Uterus (tissue), 2 donors: ENCODE measurements around the gene PSAPL1.

Experiments used
- POLR2A ChIP-seq, 2 donors: fragments of 450-650 bp; IDR thresholded peaks; one replicate each; pipeline ENCODE4 v1.6.1; 2016; ENCODE audit warnings: antibody characterized with exemption in 2 of 2, mild to moderate bottlenecking in 1 of 2, moderate library complexity in 1 of 2
- TF ChIP-seq, protein P1 (sequence below), 4 experiments: fragments of 200-600 bp in 2 of 4; fragments of 450-650 bp in 2 of 4; sonication (generic) in 2 of 4; IDR thresholded peaks; one replicate each; pipeline ENCODE4 v1.5.1; 2016 to 2019; ENCODE audit warnings: antibody characterized with exemption in 4 of 4, mild to moderate bottlenecking in 2 of 4, moderate library complexity in 1 of 4

DNA sequence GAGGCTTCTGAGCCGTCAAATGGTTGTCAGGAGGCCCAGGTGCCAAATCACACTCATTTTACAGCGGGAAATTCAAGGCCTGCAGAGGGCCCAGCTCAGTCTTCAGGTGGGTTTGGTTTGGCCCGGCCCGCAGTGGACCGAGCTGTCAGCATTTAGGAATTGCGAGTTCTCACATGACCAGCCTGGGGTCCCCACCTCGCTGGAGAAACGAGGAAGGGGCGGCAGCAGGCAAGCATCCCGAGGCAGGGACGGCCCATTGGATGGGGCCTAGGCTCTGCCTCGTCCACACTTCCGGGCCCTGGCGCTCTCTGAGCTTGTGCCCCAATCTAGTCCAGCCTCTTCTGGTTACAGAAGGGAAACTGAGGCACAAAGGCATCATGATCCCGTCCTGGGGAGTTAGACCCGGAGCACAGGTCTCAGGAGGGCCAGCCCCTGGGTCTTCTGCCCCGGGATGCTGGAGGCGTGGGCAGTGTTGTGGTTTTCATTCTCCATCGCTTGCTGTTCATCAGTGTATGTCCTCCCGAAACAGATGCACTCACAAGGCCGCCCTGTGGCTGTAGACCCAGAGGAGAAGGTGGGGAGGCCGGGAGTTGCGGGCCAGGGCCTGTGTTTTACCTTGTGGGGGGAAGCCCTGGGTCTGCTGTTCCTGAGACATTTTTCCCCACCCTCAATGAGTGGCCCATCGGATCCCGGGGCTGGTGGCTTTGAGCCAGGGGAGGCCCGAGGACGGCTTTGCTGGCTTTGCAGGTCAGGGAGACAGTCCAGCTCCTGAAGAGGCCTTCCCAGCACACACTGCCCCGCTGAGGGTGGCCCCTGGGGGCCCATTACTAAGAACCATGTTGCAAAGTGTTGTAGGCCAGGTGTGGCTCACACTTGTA, 8.9 kb downstream of the PSAPL1 start:
- TF ChIP-seq, protein P1, sequence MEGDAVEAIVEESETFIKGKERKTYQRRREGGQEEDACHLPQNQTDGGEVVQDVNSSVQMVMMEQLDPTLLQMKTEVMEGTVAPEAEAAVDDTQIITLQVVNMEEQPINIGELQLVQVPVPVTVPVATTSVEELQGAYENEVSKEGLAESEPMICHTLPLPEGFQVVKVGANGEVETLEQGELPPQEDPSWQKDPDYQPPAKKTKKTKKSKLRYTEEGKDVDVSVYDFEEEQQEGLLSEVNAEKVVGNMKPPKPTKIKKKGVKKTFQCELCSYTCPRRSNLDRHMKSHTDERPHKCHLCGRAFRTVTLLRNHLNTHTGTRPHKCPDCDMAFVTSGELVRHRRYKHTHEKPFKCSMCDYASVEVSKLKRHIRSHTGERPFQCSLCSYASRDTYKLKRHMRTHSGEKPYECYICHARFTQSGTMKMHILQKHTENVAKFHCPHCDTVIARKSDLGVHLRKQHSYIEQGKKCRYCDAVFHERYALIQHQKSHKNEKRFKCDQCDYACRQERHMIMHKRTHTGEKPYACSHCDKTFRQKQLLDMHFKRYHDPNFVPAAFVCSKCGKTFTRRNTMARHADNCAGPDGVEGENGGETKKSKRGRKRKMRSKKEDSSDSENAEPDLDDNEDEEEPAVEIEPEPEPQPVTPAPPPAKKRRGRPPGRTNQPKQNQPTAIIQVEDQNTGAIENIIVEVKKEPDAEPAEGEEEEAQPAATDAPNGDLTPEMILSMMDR (IDR thresholded peaks at IDR 0.05) = no peak
- TF ChIP-seq POLR2A (IDR thresholded peaks at IDR 0.05) = no peak
